ENCODE data around the gene RNF208. TPM values are rescaled to one million over a fixed set of nuclear protein-coding genes. Genes with fewer than 3 reads are reported as not detected.

RNF208 gene
- total and polyA plus RNA-seq, 7 donors, result 4.8 to 12.8 (median 6.4) TPM

GRCh38 chr9:137231372-137232039 is 9.5 kb upstream of the RNF208 start:
- 76 to 83% (median 80%) methylated on average over 23 of the region's 23 CpGs for WGBS, 3 donors
- H3K27me3 ChIP-seq (ENCODE audit: insufficient read depth in 3 of 3, low read length in 2 of 3), result peaks cover 0 to 32% (median 15%) of the 10 kb centered on the region in 3 donors
- H3K27ac ChIP-seq, result no peak overlapping the region
- H3K4me1 ChIP-seq, result peaks cover 6% of the 10 kb centered on the region
- ATAC-seq (no peak), DNase-seq (no peak)
- no peaks in the 10 kb centered on the region for H3K36me3 ChIP-seq (ENCODE audit: insufficient read depth in 1 of 2, low read depth in 1 of 2)
- no peak overlapping the region for H3K4me3 ChIP-seq
- intact Hi-C loops (cut with DNase I), result no loop called here
- no peaks in the 10 kb centered on the region for H3K9me3 ChIP-seq
- TF ChIP-seq CTCF (IDR thresholded peaks at IDR 0.05), result no peak

GRCh38 chr9:137230705-137231371 is 8.8 kb upstream of the RNF208 start, which contains the start of gene SLC34A3:
Gene SLC34A3, plus strand, starts transcription at chr9:137230901. Its CDS starts 802 bp downstream, at chr9:137231703.
- no peak for ATAC-seq
- Histone ChIP-seq H3K4me3 (no peak within 1 kb of the TSS), H3K27me3 (ENCODE audit: insufficient read depth in 3 of 3, low read length in 2 of 3) (peaks cover 0 to 32% (median 15%) of the 10 kb centered on the region in 3 donors), H3K4me1 (peaks cover under 1% of the 10 kb centered on the region), H3K36me3 (ENCODE audit: insufficient read depth in 1 of 2, low read depth in 1 of 2) (no peaks in the 10 kb centered on the region), H3K9me3 (no peaks in the 10 kb centered on the region), H3K27ac (no peak within 1 kb of the TSS)
- DNase-seq, result no peak
- intact Hi-C loops (cut with DNase I), result no loop called here
- 63 to 68% (median 65%) methylated on average over 14 of the region's 14 CpGs for WGBS, 3 donors
- TF ChIP-seq CTCF (IDR thresholded peaks at IDR 0.05), result no peak

- H3K4me1 ChIP-seq, result no peaks in the 10 kb centered on the region
- H3K9me3 ChIP-seq, result no peaks in the 10 kb centered on the region
- no peak overlapping the region for H3K4me3 ChIP-seq
- ATAC-seq, result no peak
- no peak for TF ChIP-seq CTCF (IDR thresholded peaks at IDR 0.05)
- intact Hi-C loops (cut with DNase I), result loop anchor here in 1 of 2 donors (5.0 kb wide), 1 partner anchor 43 kb away; the partner anchor contains the start of genes ANAPC2 and SSNA1
- no peaks in the 10 kb centered on the region for H3K36me3 ChIP-seq (ENCODE audit: insufficient read depth in 1 of 2, low read depth in 1 of 2)
- DNase-seq, result no peak
- H3K27me3 ChIP-seq (ENCODE audit: insufficient read depth in 3 of 3, low read length in 2 of 3), result peaks cover 0 to 32% (median 15%) of the 10 kb centered on the region in 3 donors
- H3K27ac ChIP-seq, result no peak overlapping the region
- WGBS, 3 donors, result 50 to 52% (median 52%) methylated on average over 25 to 31 of the region's 31 CpGs
Observed at GRCh38 chr9:137229903-137230704, 8.1 kb upstream of the RNF208 start.

GRCh38 chr9:137228968-137229896 is 7.2 kb upstream of the RNF208 start:
- 55 to 60% (median 57%) methylated on average over 26 to 27 of the region's 27 CpGs for WGBS, 3 donors
- intact Hi-C loops (cut with DNase I), result loop anchor here in 1 of 2 donors (5.0 kb wide), 1 partner anchor 42 kb away; the partner anchor contains the start of genes ANAPC2 and SSNA1
- DNase-seq (no peak), ATAC-seq (no peak)
- Histone ChIP-seq H3K36me3 (ENCODE audit: insufficient read depth in 1 of 2, low read depth in 1 of 2) (no peaks in the 10 kb centered on the region), H3K27ac (no peak overlapping the region), H3K4me3 (no peak overlapping the region), H3K27me3 (ENCODE audit: insufficient read depth in 3 of 3, low read length in 2 of 3) (peaks cover 0 to 32% (median 8%) of the 10 kb centered on the region in 3 donors), H3K9me3 (no peaks in the 10 kb centered on the region), H3K4me1 (peaks cover under 1% of the 10 kb centered on the region)
- TF ChIP-seq CTCF (IDR thresholded peaks at IDR 0.05), result no peak
